Lung microvascular endothelial cell (primary cell): ENCODE results near the gene DNLZ. TPM values are rescaled to one million over a fixed set of nuclear protein-coding genes. Genes with fewer than 3 reads are reported as not detected.

Experiments used
- DNase-seq, 2 donors: peaks; one replicate each; pipeline versions ENCODE4 v3.0.0 to v3.0.0-alpha.2; 2010; ENCODE audit warnings: low read depth in 2 of 2
- total RNA-seq: library from RNA; depleted of rRNA; stranded (reverse); fragments of >200 nt; gene quantifications from 2 replicates; pipeline ENCODE4 v1.2.1, GENCODE V29; 2014

The DNLZ gene
- total RNA-seq, 1 donor from 2014 or later: 14.9 TPM

DNA sequence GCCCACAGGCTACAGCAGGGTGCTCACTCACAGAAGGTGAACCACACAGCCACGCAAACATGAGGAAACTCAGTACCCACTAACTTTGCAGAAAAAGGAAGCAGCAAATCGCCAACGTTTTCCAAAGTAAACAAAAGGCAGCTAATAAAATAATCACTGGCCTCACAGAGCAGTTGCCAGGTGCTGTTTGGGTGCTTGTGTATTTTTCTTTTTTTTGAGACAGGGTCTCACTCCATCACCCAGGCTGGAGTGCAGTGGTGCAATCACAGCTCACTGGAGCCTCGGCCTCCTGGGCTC lies 32.6 kb upstream of the DNLZ start:
- DNase-seq: no peak

DNA sequence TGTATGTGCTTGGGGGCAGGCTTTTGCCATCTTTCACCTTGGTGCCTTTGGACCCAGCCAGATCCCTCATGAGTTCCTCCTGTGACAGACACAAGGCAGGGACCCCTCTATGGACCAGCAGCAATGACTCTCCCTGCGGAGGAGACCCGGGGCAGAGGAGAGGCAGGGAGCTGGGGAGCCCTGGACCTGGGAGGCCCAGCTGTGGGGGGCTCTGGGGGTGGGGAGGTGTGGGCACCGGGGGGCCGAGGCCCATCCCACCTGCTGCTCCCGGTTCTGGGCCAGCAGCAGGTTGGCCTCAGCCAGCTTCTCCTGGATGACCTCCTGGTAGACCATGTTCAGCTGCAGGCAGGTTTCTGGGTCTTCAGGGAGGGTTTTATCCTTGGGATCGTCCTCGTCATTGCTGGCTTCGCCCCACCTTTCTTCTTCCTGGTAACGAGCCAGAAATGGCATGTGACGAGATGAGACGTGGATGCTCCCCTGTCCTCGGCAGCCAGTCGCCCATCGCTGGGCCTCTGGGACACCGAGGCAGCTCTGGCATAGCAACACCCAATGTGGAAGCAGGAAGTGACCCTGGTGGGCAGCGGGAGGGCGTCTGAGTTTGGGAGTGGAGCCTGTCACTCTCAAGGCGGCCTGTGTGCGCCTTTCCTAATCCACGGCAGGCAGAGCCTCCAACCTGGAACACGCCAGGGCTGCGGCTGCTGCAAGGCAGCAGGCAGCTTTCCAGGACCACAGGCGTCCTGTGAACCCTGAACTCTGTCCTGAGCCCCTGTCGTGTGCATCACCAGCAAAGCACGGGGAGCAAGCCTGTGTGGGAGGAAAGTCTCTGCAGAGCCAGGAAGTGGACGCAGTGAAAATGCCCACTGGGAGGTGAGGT lies 32.0 kb upstream of the DNLZ start:
- DNase-seq: no peak

GRCh38 chr9:136395020-136395340 lies 31.4 kb upstream of the DNLZ start:
- DNase-seq: no peak

- DNase-seq: no peak
Measured at GRCh38 chr9:136394312-136395019, 30.9 kb upstream of the DNLZ start.

DNA sequence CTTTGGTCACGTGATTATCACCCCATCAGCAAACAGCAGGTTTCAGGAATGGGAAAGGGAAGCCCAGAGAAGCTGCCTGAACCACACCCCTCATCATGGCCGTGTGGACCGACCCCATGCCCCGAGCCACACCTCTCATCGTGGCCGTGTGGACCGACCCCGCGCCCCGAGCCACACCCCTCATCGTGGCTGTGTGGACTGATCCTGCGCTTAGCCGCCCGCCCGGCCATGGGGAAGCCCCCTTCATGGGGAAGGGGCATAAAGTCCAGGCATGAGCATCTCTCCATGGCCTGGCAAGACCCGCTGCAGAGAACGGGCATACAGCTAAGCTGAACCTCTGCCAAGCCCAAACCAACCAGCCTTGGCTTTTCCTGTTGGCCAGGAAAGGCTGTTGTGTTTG lies 30.0 kb upstream of the DNLZ start:
- no peak for DNase-seq

DNA sequence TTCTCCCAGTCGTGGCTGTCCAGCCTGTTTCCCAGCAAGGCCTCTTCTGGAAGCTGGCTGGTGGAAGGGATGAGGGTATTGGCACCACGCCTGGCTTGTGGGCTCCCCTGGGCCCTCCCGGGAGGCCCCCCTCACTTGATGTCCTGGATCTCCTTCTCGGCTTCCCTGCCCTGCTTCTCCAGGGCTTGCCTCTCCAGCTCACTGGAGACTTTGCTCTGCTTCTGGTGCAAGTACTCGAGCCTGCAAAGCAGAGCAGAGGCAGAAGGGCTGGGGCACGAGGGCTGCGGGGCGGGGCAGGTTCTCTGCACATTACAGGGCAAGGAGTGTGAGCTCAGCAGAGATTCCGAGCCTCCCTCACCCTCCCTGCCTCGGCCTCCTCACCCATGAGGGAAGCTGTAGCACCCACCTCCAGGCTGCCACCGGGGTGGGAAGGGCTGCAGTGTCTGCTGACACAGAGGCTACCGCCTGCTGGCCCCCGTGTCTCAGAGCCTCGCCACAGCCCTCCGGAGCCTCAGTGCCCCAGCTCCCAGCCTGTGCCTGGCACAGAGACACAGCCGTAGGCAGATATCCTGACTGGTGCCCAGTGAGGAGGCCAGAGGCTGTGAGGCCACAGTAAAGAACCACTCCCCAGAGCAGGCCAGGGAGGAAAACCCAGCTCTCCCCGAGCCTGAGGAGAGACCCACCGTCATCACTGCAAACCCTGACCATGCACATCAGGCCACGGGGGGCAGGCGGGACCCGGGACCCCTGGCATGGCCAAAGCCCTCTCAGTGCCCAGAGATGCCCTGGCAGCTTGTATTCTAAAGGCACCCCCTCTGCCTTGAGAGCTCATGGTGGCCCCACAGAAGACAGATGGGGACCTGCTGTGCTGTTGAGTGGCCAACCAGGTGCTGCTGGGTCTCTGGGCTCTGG lies 29.2 kb upstream of the DNLZ start:
- DNase-seq: no peak

DNA sequence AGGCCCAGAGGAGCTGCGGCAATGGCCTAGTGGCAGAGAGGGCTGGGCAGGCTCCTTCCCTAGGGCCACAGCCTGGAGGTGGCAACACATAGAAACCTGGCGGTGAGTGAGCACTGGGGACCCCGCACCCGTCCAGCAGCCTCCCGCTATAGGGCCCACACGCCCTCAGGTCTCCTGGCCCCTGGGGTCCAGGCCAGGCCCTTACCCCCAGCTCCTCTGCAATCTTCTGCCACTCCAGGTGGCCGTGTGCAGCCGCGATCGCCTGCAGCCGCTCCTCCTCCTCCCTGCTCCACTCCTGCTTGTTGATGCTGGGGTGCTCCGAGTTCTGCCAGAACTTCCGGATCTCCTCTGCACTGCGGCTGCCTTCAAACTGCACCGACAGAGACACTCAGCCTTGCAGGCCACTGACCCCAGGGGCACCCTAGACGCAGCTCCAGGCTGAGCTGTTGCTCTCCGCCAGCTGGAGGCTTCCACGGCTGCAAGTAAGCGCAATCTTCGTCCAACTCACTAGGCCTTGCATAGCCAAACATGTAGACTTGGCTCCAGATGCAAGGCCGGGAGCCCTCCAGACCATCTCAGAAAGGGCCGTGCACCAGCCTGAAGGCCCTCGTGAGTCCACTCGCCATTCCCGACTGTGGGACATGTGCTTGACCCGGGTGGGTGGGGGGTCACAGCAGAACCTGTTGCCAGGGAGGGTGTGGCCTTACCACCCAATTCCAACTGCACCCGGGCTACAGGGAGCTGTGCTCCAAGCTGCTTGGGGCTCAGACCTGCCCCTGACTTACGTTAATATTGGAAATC lies 28.4 kb upstream of the DNLZ start:
- DNase-seq: no peak

GRCh38 chr9:136389396-136389795 lies 25.9 kb upstream of the DNLZ start:
- DNase-seq: no peak

DNA sequence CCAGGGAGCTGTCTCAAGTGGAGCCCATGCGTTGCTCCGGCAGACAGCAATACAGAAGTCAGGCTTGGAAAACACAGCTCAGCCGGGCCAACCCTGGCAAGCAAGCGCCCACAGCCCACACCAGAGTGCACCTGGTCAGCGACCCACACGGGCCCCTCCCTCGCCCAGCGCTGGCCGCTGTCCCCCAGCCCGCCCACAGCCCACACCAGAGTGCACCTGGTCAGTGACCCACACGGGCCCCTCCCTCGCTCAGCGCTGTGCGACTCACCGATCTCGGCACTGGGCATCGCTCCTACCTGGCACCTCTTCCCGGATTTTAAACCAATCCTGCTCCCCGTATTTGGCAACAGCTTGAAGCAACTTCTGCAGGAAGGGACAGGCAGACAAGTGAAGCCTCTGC lies 23.7 kb upstream of the DNLZ start:
- DNase-seq: no peak

GRCh38 chr9:136386018-136386417 lies 22.5 kb upstream of the DNLZ start:
- DNase-seq: no peak

GRCh38 chr9:136385015-136385414 lies 21.5 kb upstream of the DNLZ start:
- DNase-seq: no peak

DNA sequence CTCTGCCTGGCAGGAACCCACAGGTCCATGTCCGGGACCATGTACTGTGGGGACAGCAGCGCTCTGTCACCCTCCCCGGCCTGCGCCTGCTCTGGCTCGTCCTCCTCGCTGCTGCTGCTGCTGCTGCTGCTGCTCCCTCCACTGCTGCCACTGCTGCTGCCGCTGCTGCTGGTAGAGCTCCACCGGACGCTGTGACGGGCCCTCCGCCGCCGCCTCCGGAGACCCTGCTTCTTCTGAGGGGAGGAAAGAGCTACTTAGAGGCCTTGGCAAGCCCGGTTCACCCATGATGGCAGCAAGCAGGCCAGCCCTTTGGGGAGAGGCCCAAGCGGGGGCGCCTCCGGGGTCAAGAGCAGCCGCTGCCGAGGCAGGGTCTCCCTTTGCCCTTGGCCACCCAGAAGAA lies 19.9 kb upstream of the DNLZ start:
- DNase-seq: no peak

DNA sequence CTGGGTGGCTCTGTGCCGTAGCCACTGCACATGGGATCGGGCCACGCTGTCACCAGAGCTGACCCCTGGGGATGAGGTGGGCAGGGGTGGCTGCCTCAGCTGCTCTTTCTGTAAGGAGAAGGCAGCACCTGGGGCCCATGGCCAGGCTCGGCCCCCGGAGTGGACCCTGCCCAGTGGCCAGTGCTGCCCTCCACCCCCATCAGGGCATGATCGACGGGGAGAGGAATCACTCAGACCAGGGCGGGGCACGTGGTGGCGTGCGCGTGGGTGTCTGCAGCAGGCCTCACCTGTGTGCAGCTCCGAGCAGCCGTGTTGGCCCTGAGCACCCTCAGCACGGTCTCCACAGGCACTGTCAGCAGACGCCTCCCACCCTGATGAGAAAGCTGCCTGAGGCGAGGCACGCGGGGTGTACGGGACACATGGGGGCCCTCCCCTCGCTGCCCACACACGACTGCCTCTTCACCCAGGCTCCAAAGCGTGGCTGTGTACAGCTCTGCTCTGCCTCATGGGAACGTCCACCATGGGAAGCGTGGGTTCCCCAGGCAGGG lies 18.5 kb upstream of the DNLZ start:
- DNase-seq: no peak

GRCh38 chr9:136381311-136381710 lies 17.8 kb upstream of the DNLZ start:
- no peak for DNase-seq

DNA sequence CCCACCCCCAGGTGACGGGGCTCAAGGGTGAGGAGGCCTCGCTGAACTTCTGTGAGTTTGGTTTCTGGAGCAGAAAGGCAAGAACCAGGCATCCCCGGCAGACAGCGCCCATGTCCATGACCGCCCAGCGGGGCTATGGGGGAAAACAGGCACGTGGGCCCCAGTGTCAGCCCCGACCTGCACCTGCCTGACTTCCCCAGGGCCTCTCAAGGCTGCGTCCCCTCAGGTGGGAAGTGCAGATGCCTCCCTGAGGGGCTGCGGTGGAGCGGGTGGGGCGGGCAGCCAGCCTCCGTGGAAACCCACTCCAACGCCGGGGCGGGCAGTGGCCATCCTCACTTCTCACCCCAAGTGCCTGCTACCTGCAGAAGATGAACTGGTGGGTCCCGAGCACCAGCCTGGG lies 16.8 kb upstream of the DNLZ start:
- no peak for DNase-seq

- DNase-seq: no peak
Measured at GRCh38 chr9:136379891-136380290, 16.3 kb upstream of the DNLZ start.

DNA sequence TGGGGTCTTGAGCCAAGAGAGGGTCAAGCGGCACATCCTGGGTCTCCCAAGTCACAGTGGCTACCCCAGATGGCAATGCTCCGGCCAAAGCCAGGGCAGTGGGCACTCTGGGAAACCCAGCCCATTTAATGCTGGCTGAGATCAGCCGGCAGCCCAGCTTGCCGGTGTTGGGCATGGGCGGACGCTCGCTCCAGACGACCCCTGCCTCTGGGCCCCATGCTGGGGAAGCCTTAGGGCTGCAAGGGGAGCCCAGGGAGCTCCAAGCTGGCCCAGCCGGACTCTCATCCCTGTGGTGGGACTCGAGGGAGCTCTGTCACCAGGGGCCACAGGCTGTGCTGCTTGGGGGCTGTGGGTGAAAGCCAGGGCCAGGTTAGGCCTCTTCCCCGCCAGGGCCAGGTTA lies 15.9 kb upstream of the DNLZ start:
- DNase-seq: no peak

- no peak for DNase-seq
Measured at GRCh38 chr9:136379003-136379287, 15.4 kb upstream of the DNLZ start.

DNA sequence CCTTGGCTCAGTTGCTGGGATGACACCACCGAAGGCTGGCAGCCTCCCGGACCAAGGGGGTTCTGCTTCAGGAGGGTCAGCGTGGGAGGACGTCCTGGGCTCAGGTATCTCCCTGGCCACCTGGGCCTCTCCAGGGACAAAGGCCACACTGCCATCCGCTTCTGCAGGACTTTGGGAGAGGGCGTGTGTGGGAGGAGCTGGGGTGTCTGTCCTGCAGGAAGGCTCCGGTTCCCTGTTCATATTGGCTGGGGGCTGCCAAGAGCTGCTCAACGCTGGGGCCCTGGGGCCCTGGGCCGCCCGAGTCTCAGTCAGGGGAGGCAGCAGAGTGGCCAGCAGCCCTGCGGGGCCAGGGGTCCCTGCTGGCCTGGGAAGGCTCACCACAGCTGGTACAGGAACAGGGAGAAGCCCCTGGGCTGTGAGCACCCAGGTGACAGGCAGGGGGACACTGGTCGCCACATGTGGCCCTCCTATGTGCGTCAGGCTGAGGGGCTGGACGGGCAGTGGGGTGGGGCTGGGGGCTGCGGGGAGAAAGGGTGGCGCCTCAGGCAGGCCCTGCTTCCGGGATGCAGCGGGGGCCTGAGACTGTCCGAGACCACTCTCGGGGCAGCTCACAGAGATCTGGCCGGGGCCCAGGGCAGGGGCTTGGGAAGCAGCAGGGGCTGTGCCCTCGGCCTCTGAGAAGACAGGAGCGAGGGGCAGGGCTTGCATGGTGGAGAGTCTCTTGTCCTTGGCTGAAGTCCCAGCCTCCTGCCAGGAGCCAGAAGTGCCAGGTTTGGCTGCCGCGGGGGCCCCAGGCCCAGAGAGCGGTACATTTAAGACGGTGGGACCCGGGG lies 14.8 kb upstream of the DNLZ start:
- no peak for DNase-seq

GRCh38 chr9:136377341-136378169 lies 14.0 kb upstream of the DNLZ start:
- no peak for DNase-seq
